GM21526 (cell line): ENCODE results near the gene CLCNKB.
"Not testable (repeated sequence)": the region's sequence is repeated elsewhere in the genome, so short reads cannot be mapped to it uniquely, and the experiment has no call there.

Experiments used
- ATAC-seq: cut with Tn5 transposase; IDR thresholded peaks from one replicate; pipeline ENCODE4 v1.9.1; 2021; ENCODE audit warnings: moderate library complexity; ENCODE audit not compliant: unreplicated experiment, low FRiP score

The CLCNKB gene

GRCh38 chr1:16043521-16043920 lies at the start of gene CLCNKB:
TSS of gene CLCNKB (plus strand) at chr1:16043782. CDS start at chr1:16044493, 711 bp downstream.
- no peak for ATAC-seq

- no peak for ATAC-seq
These were observed 49.5 kb upstream of the CLCNKB start for GRCh38 chr1:15994081-15994480.

- no peak for ATAC-seq
These were observed 48.8 kb upstream of the CLCNKB start for GRCh38 chr1:15994590-15995351.

GRCh38 chr1:15997076-15997585 lies 46.5 kb upstream of the CLCNKB start:
- ATAC-seq, result no peak

GRCh38 chr1:15997637-15998280 lies 45.8 kb upstream of the CLCNKB start:
- ATAC-seq, result no peak

- no peak for ATAC-seq
These were observed 44.7 kb upstream of the CLCNKB start for GRCh38 chr1:15998929-15999328.

- ATAC-seq, result not testable (repeated sequence)
These were observed 42.3 kb upstream of the CLCNKB start for GRCh38 chr1:16001274-16001673.

GRCh38 chr1:16005597-16005996 lies 38.0 kb upstream of the CLCNKB start:
- no peak for ATAC-seq

GRCh38 chr1:16006010-16006409 lies 37.6 kb upstream of the CLCNKB start:
- ATAC-seq, result no peak

GRCh38 chr1:16006552-16007485 lies 36.8 kb upstream of the CLCNKB start:
- ATAC-seq, result no peak

- no peak for ATAC-seq
These were observed 35.8 kb upstream of the CLCNKB start for GRCh38 chr1:16007671-16008341.

GRCh38 chr1:16009030-16009460 lies 34.5 kb upstream of the CLCNKB start:
- no peak for ATAC-seq

GRCh38 chr1:16009678-16010077 lies 33.9 kb upstream of the CLCNKB start:
- ATAC-seq, result no peak

- ATAC-seq, result no peak
These were observed 32.7 kb upstream of the CLCNKB start for GRCh38 chr1:16010837-16011236.

GRCh38 chr1:16011936-16012589 lies 31.5 kb upstream of the CLCNKB start:
- no peak for ATAC-seq

- ATAC-seq, result no peak
These were observed 30.9 kb upstream of the CLCNKB start for GRCh38 chr1:16012590-16013219.

- ATAC-seq, result no peak
These were observed 30.2 kb upstream of the CLCNKB start for GRCh38 chr1:16013220-16013907.

GRCh38 chr1:16013908-16014258 lies 29.7 kb upstream of the CLCNKB start:
- no peak for ATAC-seq
